GM12878 (cell line): ENCODE data around the gene NIPAL3. TPM values are rescaled to one million over a fixed set of nuclear protein-coding genes. Genes with fewer than 3 reads are reported as not detected.

Experiments
- ATAC-seq: fragments of 200-7000 bp; cut with Tn5 transposase; 3 replicates; pipeline ENCODE4 v1.9.1; 2020; ENCODE audit warnings: mild to moderate bottlenecking, moderate library complexity
- BruUV-seq: library from RNA; stranded (reverse); fragments of 400-500 nt; replicated peaks from 2 replicates; lab custom pipeline; 2021; lab: Mats Ljungman, UMichigan
- CTCF ChIA-PET: fragments of 300-600 bp; sonication (Branson Sonifier 250); formaldehyde crosslinking; extraction: SDS; loops from one replicate; lab custom pipeline; 2021; ENCODE audit warnings: inconsistent platforms; lab: Yijun Ruan, JAX
- POLR2A ChIA-PET: fragments of 350-600 bp; formaldehyde crosslinking; extraction: SDS; loops from one replicate; lab custom pipeline; 2021; ENCODE audit warnings: inconsistent platforms; lab: Charles Lee
- RAD21 ChIA-PET: fragments of 300-600 bp; sonication (Branson Sonifier 250); formaldehyde crosslinking; loops from one replicate; lab custom pipeline; 2023; ENCODE audit warnings: antibody characterized with exemption; ENCODE audit not compliant: unreplicated experiment; lab: Charles Lee
- SMC1A ChIA-PET: fragments of 300-600 bp; sonication (Branson Sonifier 250); formaldehyde crosslinking; loops from one replicate; lab custom pipeline; 2023; ENCODE audit not compliant: unreplicated experiment, uncharacterized antibody; lab: Charles Lee
- DNase-seq: peaks from one replicate; pipeline ENCODE4 v3.0.0-alpha.2; 2011; ENCODE audit warnings: low read depth, low spot score
- FAIRE-seq: peaks from 3 replicates; lab custom pipeline; 2011; peaks lifted over from hg19 to GRCh38; lab: Jason Lieb, UNC
- H2AFZ ChIP-seq: 2 replicates; pipeline ENCODE4 v1.6.0; 2011; ENCODE audit warnings: low read depth, low read length, control low read depth; ENCODE audit not compliant: control insufficient read depth
- H3K27ac ChIP-seq: 2 replicates; pipeline ENCODE4 v1.5.1; 2011; ENCODE audit warnings: control low read depth; ENCODE audit not compliant: control insufficient read depth, insufficient read depth
- H3K27me3 ChIP-seq, 2 experiments: replicated peaks in 1 of 2; 2 replicates each; pipeline versions ENCODE4 v1.6.0 to v1.6.1; 2011; ENCODE audit warnings: low read length in 1 of 2; ENCODE audit not compliant: control insufficient read depth in 2 of 2, insufficient read depth in 2 of 2
- H3K36me3 ChIP-seq, 2 experiments: 2 replicates each; pipeline ENCODE4 v1.5.1; 2011; ENCODE audit warnings: low read length in 1 of 2; ENCODE audit not compliant: control insufficient read depth in 2 of 2, insufficient read depth in 2 of 2
- H3K4me1 ChIP-seq: 2 replicates; pipeline ENCODE4 v1.6.1; 2011; ENCODE audit warnings: mild to moderate bottlenecking, low read length, moderate library complexity, mixed read lengths; ENCODE audit not compliant: control insufficient read depth, insufficient read depth
- H3K4me2 ChIP-seq: 2 replicates; pipeline ENCODE4 v1.6.0; 2011; ENCODE audit warnings: control low read depth; ENCODE audit not compliant: control insufficient read depth, insufficient read depth
- H3K4me3 ChIP-seq: fragments of 200-600 bp; sonication (generic); 2 replicates; pipeline ENCODE4 v1.5.1; 2016
- H3K79me2 ChIP-seq: 2 replicates; pipeline ENCODE4 v1.6.0; 2011; ENCODE audit warnings: low read length; ENCODE audit not compliant: control insufficient read depth, insufficient read depth
- H3K9ac ChIP-seq: 2 replicates; pipeline ENCODE4 v1.8.0; 2011; ENCODE audit warnings: low read length, control low read depth, mixed read lengths; ENCODE audit not compliant: control insufficient read depth, insufficient read depth
- H3K9me3 ChIP-seq: replicated peaks from 3 replicates; pipeline ENCODE4 v1.5.1; 2011; ENCODE audit warnings: mild to moderate bottlenecking, low read length; ENCODE audit not compliant: control insufficient read depth, insufficient read depth
- H4K20me1 ChIP-seq: 2 replicates; pipeline ENCODE4 v1.6.0; 2011; ENCODE audit not compliant: control insufficient read depth, insufficient read depth
- BACH1 ChIP-seq: fragments of 450-650 bp; IDR thresholded peaks from 2 replicates; pipeline ENCODE4 v1.6.1; 2017; ENCODE audit warnings: mild to moderate bottlenecking, borderline replicate concordance
- CBFB ChIP-seq: IDR thresholded peaks from 2 replicates; pipeline ENCODE4 v1.6.1; 2016; ENCODE audit warnings: antibody characterized with exemption, low read depth
- IKZF1 ChIP-seq: fragments of 450-650 bp; conservative IDR thresholded peaks from 2 replicates; pipeline ENCODE4 v1.6.1; 2017; ENCODE audit warnings: antibody characterized with exemption, mild to moderate bottlenecking
- LARP7 ChIP-seq: fragments of 450-650 bp; IDR thresholded peaks from 2 replicates; pipeline ENCODE4 v1.6.1; 2017; ENCODE audit warnings: mild to moderate bottlenecking
- MEF2A ChIP-seq: IDR thresholded peaks from 2 replicates; pipeline ENCODE4 v1.6.1; 2011; ENCODE audit warnings: low read depth, mild to moderate bottlenecking, low read length, moderate library complexity; ENCODE audit not compliant: insufficient read depth
- WGBS: methylation state at CpG from one replicate; pipeline ENCODE4 v1.1.6; 2016; ENCODE audit warnings: low lambda C conversion rate; ENCODE audit not compliant: insufficient replicate concordance, insufficient coverage; ENCODE audit errors: missing lambda C conversion rate; 5-methylcytosine and 5-hydroxymethylcytosine counted together
- in situ Hi-C: fragments of 300-500 bp; cut with MboI; formaldehyde crosslinking; loops from 9 replicates; pipeline ENCODE4 v1.14.3; 2018; ENCODE audit warnings: mixed read lengths
- intact Hi-C: fragments of 100-400 bp; cut with micrococcal nuclease; formaldehyde crosslinking; loops from one replicate; pipeline ENCODE4 v1.14.2; 2022; ENCODE audit not compliant: unreplicated experiment
- polyA plus RNA-seq, 11 experiments: library from polyadenylated mRNA; depleted of rRNA in 4 of 11; unstranded in 6 of 11; stranded (reverse) in 5 of 11; fragments of >200 nt; fragmentation: Nextera tagmentation in 4 of 11; fragmentation: Illumina TruSeq in 1 of 11; extraction: Ambion mirVana in 4 of 11; extraction: Trizol in 1 of 11; gene quantifications; 1 replicate in 1 of 11; 2 replicates in 10 of 11; pipeline versions ENCODE4 v1.2.1 to v1.2.3, GENCODE V29; 2011 to 2016; ENCODE audit warnings: inconsistent platforms in 2 of 11, missing spikeins in 2 of 11, low read depth in 1 of 11
- total RNA-seq, 4 experiments: library from RNA; depleted of rRNA in 3 of 4; stranded (reverse); fragments of >200 nt in 3 of 4; fragmentation: Illumina TruSeq in 1 of 4; extraction: Trizol in 1 of 4; gene quantifications; 2 replicates each; pipeline versions ENCODE4 v1.2.1 to v1.2.3, GENCODE V29; 2013 to 2021
- TF ChIP-seq, protein P1 (sequence below): IDR thresholded peaks from 2 replicates; pipeline ENCODE4 v1.6.1; 2012; ENCODE audit warnings: low read depth, low read length, improper control_type of control experiment
- TF ChIP-seq, protein P2 (sequence below): IDR thresholded peaks from 2 replicates; pipeline ENCODE4 v1.6.1; 2012; ENCODE audit warnings: mild to moderate bottlenecking, low read depth, low read length

Gene NIPAL3
- total and polyA plus RNA-seq, 10 of the 15 experiments (the other 5 are each of a cell fraction or from before 2014, with no cell fraction given): 2.1 to 9.4 (median 4.2) TPM

DNA sequence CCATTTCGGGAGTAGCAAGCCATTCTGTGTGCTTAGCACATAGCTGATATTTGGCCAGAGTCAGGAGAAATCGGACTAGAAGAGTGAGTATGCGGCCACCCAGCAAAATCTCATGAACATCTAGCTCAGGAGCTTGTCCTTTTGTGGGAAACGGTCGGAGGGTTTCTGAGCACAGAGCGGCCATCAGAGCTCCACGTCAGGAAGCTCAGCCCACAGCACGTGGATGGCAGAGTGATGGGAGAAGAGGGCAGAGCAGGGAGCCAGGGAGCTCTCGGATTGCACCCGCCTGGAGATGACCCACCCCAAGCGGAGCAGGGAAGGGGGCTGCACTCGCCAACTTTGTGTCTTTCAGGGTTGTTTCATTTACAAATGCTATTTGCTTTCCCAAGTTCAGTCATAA lies 100.9 kb downstream of the NIPAL3 start:
- no peak overlapping the region for H2AFZ ChIP-seq
- TF ChIP-seq BACH1 (no peak), MEF2A (no peak)
- SMC1A ChIA-PET: interaction anchor here (0.8 kb wide), 1 partner anchor 9 kb away, joined by 3 read pairs; no protein-coding TSS in a partner anchor
- in situ Hi-C loops (no loop called here), intact Hi-C loops (no loop called here)
- FAIRE-seq (no peak), DNase-seq (no peak), ATAC-seq (no peak)
- no peaks in the 10 kb centered on the region for H3K4me1 ChIP-seq
- RAD21 ChIA-PET: no interaction called here
- H3K4me3 ChIP-seq: no peak overlapping the region
- CTCF ChIA-PET: no interaction called here
- no peaks in the 10 kb centered on the region for H3K9me3 ChIP-seq
- no peak overlapping the region for H3K4me2 ChIP-seq
- H3K79me2 ChIP-seq: no peaks in the 10 kb centered on the region
- no peaks in the 10 kb centered on the region for H3K36me3 ChIP-seq
- POLR2A ChIA-PET: no interaction called here
- no peak overlapping the region for H3K9ac ChIP-seq
- H3K27me3 ChIP-seq: no peaks in the 10 kb centered on the region; a peak in 2 of 4 replicates
- 39% methylated on average over 11 of the region's 12 CpGs for WGBS
- no peaks in the 10 kb centered on the region for H4K20me1 ChIP-seq
- no peak overlapping the region for H3K27ac ChIP-seq
- BruUV-seq: no TSS peak

DNA sequence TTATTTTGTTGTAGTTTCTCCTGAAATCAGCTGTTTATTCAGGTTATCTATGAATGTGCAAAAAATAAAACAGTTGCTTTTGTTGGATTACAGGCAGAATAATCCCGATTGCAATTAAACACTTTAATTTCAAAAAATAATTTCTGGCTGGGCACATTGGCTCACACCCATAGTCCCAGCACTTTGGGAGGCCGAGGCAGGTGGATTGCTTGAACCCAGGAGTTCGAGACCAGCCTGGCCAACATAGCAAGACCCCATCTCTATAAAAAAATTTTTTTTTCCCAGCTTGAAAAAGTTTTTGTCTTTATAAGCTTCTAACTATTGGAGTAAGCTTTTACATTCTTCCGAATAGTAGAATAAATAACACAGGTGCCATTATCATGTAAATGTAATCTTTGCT lies 102.3 kb downstream of the NIPAL3 start:
- CTCF ChIA-PET: interaction anchor here (0.7 to 1.5 kb wide), 3 partner anchors 11 to 1173 kb away, joined by 3 to 6 read pairs (median 5); no protein-coding TSS in a partner anchor
- POLR2A ChIA-PET: no interaction called here
- no peak for FAIRE-seq
- no peaks in the 10 kb centered on the region for H3K36me3 ChIP-seq
- H3K4me2 ChIP-seq: no peak overlapping the region
- no peaks in the 10 kb centered on the region for H3K4me1 ChIP-seq
- no peaks in the 10 kb centered on the region; a peak in 2 of 4 replicates for H3K27me3 ChIP-seq
- ATAC-seq: no peak
- TF ChIP-seq, protein P1, sequence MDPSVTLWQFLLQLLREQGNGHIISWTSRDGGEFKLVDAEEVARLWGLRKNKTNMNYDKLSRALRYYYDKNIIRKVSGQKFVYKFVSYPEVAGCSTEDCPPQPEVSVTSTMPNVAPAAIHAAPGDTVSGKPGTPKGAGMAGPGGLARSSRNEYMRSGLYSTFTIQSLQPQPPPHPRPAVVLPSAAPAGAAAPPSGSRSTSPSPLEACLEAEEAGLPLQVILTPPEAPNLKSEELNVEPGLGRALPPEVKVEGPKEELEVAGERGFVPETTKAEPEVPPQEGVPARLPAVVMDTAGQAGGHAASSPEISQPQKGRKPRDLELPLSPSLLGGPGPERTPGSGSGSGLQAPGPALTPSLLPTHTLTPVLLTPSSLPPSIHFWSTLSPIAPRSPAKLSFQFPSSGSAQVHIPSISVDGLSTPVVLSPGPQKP: no peak
- no peak for TF ChIP-seq LARP7
- TF ChIP-seq, protein P2, sequence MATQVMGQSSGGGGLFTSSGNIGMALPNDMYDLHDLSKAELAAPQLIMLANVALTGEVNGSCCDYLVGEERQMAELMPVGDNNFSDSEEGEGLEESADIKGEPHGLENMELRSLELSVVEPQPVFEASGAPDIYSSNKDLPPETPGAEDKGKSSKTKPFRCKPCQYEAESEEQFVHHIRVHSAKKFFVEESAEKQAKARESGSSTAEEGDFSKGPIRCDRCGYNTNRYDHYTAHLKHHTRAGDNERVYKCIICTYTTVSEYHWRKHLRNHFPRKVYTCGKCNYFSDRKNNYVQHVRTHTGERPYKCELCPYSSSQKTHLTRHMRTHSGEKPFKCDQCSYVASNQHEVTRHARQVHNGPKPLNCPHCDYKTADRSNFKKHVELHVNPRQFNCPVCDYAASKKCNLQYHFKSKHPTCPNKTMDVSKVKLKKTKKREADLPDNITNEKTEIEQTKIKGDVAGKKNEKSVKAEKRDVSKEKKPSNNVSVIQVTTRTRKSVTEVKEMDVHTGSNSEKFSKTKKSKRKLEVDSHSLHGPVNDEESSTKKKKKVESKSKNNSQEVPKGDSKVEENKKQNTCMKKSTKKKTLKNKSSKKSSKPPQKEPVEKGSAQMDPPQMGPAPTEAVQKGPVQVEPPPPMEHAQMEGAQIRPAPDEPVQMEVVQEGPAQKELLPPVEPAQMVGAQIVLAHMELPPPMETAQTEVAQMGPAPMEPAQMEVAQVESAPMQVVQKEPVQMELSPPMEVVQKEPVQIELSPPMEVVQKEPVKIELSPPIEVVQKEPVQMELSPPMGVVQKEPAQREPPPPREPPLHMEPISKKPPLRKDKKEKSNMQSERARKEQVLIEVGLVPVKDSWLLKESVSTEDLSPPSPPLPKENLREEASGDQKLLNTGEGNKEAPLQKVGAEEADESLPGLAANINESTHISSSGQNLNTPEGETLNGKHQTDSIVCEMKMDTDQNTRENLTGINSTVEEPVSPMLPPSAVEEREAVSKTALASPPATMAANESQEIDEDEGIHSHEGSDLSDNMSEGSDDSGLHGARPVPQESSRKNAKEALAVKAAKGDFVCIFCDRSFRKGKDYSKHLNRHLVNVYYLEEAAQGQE: no peak
- TF ChIP-seq CBFB: no peak
- no peak for TF ChIP-seq IKZF1
- no TSS peak for BruUV-seq
- H3K27ac ChIP-seq: no peak overlapping the region
- WGBS: 43% methylated on average over 4 of the region's 4 CpGs
- RAD21 ChIA-PET: no interaction called here
- H3K9me3 ChIP-seq: no peaks in the 10 kb centered on the region
- no peak overlapping the region for H3K9ac ChIP-seq
- H3K4me3 ChIP-seq: no peak overlapping the region
- H4K20me1 ChIP-seq: no peaks in the 10 kb centered on the region
- SMC1A ChIA-PET: interaction anchor here (0.7 to 1.4 kb wide), 2 partner anchors 8 to 9 kb away, joined by 3 to 5 read pairs; no protein-coding TSS in a partner anchor
- intact Hi-C loops: no loop called here
- in situ Hi-C loops: no loop called here
- DNase-seq: no peak
- H3K79me2 ChIP-seq: no peaks in the 10 kb centered on the region
- H2AFZ ChIP-seq: no peak overlapping the region
